ENCODE data around the gene C1orf116.
A peak's percentile ranks its signal among the peaks of the same experiment; 100 is the strongest.
"Not testable (repeated sequence)": the region's sequence is repeated elsewhere in the genome, so short reads cannot be mapped to it uniquely, and the experiment has no call there.

The C1orf116 gene

GRCh38 chr1:207058878-207059867 lies 26.6 kb upstream of the C1orf116 start:
- DNase-seq (ENCODE audit: low read depth), result no peak

- no peak for DNase-seq (ENCODE audit: low read depth)
These were observed 25.7 kb upstream of the C1orf116 start for GRCh38 chr1:207058252-207058651.

GRCh38 chr1:207056673-207057072 lies 24.1 kb upstream of the C1orf116 start:
- DNase-seq (ENCODE audit: low read depth), result no peak

- no peak for DNase-seq (ENCODE audit: low read depth)
These were observed 22.9 kb upstream of the C1orf116 start for GRCh38 chr1:207055386-207056001.

DNA sequence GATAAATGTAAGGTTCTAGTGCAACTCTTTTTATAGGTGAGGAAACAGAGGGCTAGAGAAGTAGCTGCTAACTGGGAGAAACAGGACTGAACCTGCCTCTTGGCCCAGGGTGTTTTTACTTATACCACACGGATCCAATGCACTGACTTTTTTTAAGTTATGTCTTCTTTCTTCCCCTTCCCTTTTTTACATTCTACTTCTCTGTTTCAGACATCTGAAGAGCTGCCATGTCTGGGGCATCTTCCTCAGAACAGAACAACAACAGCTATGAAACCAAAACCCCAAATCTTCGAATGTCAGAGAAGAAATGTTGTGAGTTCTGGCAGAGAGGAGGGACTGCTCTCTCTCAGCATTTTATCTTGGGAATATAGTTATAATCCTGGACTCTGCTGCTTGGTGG lies 21.9 kb upstream of the C1orf116 start:
- no peak for DNase-seq (ENCODE audit: low read depth)

- DNase-seq (ENCODE audit: low read depth), result peak; percentile 89
These were observed 20.6 kb upstream of the C1orf116 start, which contains the start of gene PFKFB2 for GRCh38 chr1:207052911-207053769. PFKFB2 (plus strand) TSS chr1:207053275; CDS start chr1:207054718, 1,443 bp downstream.

GRCh38 chr1:207051191-207051943 lies 18.8 kb upstream of the C1orf116 start, which contains the start of gene YOD1:
YOD1 (minus strand) TSS chr1:207051208; CDS start chr1:207051030, 178 bp downstream.
- no peak for DNase-seq (ENCODE audit: low read depth)

GRCh38 chr1:207050480-207051190 lies 18.1 kb upstream of the C1orf116 start:
- DNase-seq (ENCODE audit: low read depth), result peak; percentile 81

GRCh38 chr1:207049974-207050391 lies 17.4 kb upstream of the C1orf116 start:
- peak; percentile 8 for DNase-seq (ENCODE audit: low read depth)

- DNase-seq (ENCODE audit: low read depth), result no peak
These were observed 17.0 kb upstream of the C1orf116 start for GRCh38 chr1:207049514-207049913.

- no peak for DNase-seq (ENCODE audit: low read depth)
These were observed 16.5 kb upstream of the C1orf116 start for GRCh38 chr1:207049054-207049453.

- no peak for DNase-seq (ENCODE audit: low read depth)
These were observed 15.5 kb upstream of the C1orf116 start for GRCh38 chr1:207048041-207048440.

- no peak for DNase-seq (ENCODE audit: low read depth)
These were observed 14.9 kb upstream of the C1orf116 start for GRCh38 chr1:207047505-207047904.

GRCh38 chr1:207045453-207045852 lies 12.9 kb upstream of the C1orf116 start:
- DNase-seq (ENCODE audit: low read depth), result no peak

GRCh38 chr1:207041397-207041796 lies 8.8 kb upstream of the C1orf116 start:
- not testable (repeated sequence) for DNase-seq (ENCODE audit: low read depth)

DNA sequence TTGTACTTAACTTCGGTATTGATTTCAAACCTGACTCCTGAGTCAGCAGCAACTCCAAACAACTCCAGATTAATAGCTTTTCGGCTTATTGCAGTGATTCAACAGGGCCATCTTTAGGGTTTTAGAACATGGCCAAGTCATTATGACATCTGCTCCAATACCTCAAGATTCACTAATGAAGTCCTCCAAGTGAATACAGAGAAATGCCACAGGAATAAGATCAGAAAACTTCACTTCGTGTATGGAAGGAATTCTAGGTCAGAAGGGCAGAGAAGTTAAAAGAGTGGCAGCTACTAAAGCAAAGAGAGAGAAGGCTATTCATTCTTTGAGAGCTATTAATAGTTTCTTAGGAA lies 7.6 kb upstream of the C1orf116 start:
- no peak for DNase-seq (ENCODE audit: low read depth)

- DNase-seq (ENCODE audit: low read depth), result no peak
These were observed 7.0 kb upstream of the C1orf116 start for GRCh38 chr1:207039380-207040180.

- DNase-seq (ENCODE audit: low read depth), result no peak
These were observed 4.3 kb upstream of the C1orf116 start for GRCh38 chr1:207036865-207037264.

- no peak for DNase-seq (ENCODE audit: low read depth)
These were observed 3.5 kb upstream of the C1orf116 start for GRCh38 chr1:207035877-207036551.
